ENCODE results near the gene KRT86.
A peak's percentile ranks its signal among the peaks of the same experiment; 100 is the strongest.
"Not testable (repeated sequence)": the region's sequence is repeated elsewhere in the genome, so short reads cannot be mapped to it uniquely, and the experiment has no call there.

KRT86 gene

GRCh38 chr12:52239767-52240166 is 34.7 kb upstream of the KRT86 start:
- DNase-seq = no peak

- DNase-seq = not testable (repeated sequence)
Measured at GRCh38 chr12:52240247-52240646, 34.2 kb upstream of the KRT86 start.

- no peak for DNase-seq
Measured at GRCh38 chr12:52241205-52241842, 33.1 kb upstream of the KRT86 start.

GRCh38 chr12:52242442-52243258 is 31.8 kb upstream of the KRT86 start:
- DNase-seq = no peak

GRCh38 chr12:52243259-52243855 is 31.1 kb upstream of the KRT86 start:
- DNase-seq = no peak

GRCh38 chr12:52243856-52244614 is 30.4 kb upstream of the KRT86 start:
- peak; percentile 69 for DNase-seq

GRCh38 chr12:52244615-52244994 is 29.8 kb upstream of the KRT86 start:
- DNase-seq = no peak

- no peak for DNase-seq
Measured at GRCh38 chr12:52245259-52245961, 29.0 kb upstream of the KRT86 start.

GRCh38 chr12:52245962-52246569 is 28.4 kb upstream of the KRT86 start:
- no peak for DNase-seq

GRCh38 chr12:52246720-52247621 is 27.5 kb upstream of the KRT86 start:
- DNase-seq = no peak

- no peak for DNase-seq
Measured at GRCh38 chr12:52247622-52248540, 26.6 kb upstream of the KRT86 start.

GRCh38 chr12:52248541-52249461 is 25.6 kb upstream of the KRT86 start:
- no peak for DNase-seq

- no peak for DNase-seq
Measured at GRCh38 chr12:52249511-52250047, 24.9 kb upstream of the KRT86 start.

GRCh38 chr12:52250048-52250990 is 24.1 kb upstream of the KRT86 start:
- DNase-seq = no peak

- no peak for DNase-seq
Measured at GRCh38 chr12:52251367-52252051, 22.9 kb upstream of the KRT86 start.

- not testable (repeated sequence) for DNase-seq
Measured at GRCh38 chr12:52252175-52252615, 22.2 kb upstream of the KRT86 start.
